Measurements from ENCODE around the gene ARHGEF7.
"Not testable (repeated sequence)": the region's sequence is repeated elsewhere in the genome, so short reads cannot be mapped to it uniquely, and the experiment has no call there.

ARHGEF7 gene

DNA sequence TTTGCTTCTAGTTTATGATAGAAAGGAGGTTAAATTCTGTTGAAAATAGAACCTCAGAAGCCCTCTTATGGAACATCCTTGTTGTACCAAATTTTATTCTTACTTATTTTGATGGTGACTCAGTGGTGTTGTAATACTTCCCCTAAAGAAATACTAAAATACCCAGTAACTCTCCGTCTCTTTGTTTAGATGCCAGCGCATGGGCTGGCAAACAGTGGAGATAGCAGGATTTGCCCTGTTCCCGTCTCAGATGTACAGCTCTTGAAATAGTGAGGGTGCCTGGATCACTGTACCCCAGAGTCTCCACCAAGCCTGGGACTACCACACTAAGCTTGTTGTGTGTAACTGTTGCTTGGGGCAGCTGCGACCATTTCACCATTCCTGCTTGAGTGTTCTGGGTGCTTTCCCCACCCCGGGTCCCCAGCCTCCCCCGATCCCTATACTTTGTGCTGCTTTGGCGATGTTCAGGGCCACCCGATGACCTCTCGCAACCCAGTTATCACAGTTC is 138.3 kb downstream of the ARHGEF7 start:
- DNase-seq (ENCODE audit: low spot score), result no peak

DNA sequence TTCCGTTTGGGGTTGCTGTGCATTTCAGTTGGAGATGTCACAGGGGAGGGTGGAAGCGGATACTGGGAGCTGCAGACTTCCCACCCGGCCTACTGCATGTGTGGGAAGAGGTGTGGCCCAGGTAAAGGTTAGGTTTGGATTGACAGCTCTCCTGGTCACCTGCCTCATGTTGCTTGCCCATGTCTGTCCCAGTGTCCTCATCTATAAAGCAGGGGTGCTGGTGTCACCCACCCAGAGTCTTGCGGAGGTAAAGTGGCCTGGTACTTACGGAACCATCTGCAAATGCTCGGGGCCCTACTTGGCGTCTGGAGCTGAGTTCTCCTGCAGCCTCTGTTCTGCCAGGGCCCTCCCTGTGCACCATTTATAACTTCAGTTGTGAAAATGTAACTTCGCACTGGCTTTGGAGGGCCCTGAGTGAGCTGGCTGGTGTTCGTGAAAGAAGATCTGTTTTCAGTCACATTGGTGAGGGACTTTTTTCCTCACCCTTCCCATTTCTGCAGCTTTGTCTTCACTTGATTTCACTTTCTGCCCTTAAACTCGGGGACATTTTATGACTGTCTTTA is 140.2 kb downstream of the ARHGEF7 start:
- DNase-seq (ENCODE audit: low spot score), result no peak

DNA sequence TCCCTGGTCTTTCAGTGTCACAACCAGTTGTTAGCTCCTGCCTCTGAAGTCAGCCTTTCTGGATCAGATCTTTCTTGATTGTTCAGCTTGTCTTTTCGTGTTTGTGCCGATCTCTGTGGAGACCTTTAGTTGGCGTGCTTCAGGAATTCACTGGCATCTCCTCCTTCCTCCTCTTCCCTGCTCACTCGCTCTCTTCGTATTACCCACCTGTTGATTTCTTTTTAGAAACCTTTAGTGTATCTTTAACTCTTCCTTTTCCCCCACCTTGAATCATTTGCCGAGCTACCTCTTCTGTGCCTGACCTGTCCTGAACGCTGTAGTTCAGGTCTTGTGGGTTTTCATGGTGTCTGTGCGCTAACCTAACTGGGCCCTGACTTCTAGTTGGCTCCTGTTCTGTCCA is 141.3 kb downstream of the ARHGEF7 start:
- DNase-seq (ENCODE audit: low spot score), result no peak

DNA sequence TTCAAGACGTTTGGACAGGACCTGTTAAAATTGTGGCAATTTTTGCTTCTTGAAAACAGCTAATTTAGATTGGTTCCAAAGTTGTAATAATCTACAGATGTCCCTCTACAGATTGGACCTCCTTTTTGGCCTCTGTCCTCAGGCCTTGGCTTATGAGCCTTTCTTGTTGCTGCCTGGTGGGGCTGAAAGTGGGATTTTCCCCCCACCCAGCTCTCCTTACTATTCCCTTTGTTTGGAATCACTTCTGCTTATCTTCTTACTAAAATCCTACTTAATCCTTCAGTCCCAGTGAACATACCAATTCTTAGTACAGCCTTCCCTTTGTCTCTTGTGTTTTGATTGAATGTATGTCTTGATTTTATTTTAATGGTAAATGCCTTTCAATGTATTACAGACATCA is 141.8 kb downstream of the ARHGEF7 start:
- no peak for DNase-seq (ENCODE audit: low spot score)

- not testable (repeated sequence) for DNase-seq (ENCODE audit: low spot score)
Observed at GRCh38 chr13:111257899-111258298, 142.8 kb downstream of the ARHGEF7 start.

DNA sequence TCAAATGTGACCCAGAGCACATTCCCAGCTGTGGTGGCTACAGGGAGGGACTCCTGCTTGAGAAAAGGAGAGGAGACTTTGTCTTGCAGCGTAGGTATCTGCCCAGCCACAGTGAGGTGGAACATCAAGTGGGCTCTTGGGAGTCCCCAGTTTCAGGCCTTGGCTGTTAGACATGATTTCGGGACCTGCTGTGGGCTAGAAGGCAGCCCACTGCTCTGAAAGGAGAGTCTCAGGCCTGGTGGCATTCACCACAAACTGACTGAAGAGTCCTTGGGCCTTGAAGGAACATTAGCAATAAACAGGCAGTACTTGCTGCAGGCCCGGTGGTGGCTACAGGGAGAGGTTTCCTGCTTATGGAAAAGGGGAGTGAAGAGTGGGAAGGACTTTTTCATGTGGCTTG is 143.5 kb downstream of the ARHGEF7 start:
- DNase-seq (ENCODE audit: low spot score), result no peak

DNA sequence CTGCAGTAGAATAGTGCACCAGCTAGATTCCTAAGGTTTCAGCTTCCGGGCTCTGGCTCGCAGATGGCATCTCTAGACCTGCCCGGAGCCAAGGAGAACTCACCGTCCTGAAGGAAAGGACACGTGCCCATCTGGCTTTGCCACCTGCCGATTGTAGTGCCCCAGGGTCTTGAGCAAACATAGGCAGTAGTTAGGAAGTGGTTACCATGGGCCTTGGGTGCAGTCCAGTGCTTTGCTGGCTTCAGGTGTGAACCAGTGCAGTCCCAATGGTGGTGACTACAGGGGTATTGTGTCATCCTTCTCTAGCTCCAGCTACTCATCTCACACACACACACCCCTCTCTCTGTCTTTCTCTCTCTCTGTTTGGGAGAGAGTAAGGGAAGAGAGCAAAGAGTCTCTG is 143.9 kb downstream of the ARHGEF7 start:
- DNase-seq (ENCODE audit: low spot score), result no peak

GRCh38 chr13:111261326-111261725 is 146.2 kb downstream of the ARHGEF7 start:
- DNase-seq (ENCODE audit: low spot score), result no peak

DNA sequence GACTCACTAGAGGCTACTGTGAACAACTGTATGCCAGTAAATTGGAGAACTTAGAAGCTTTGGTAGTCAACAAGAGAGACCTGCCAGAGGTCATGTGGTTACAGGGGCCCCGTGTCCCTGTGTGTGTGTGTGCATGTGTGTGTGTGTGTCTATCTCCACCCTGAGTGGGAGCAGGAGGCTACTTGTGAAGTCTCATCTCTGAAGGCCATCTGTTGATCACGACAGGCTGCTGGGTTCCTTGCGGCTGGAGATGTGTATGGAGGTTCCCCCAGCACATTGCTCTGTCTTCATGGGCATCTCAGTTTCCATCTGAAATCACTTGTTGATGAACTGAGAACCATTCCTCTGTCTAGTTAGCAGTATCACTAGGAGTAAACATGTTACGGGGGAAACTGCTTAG is 147.2 kb downstream of the ARHGEF7 start:
- DNase-seq (ENCODE audit: low spot score), result no peak

DNA sequence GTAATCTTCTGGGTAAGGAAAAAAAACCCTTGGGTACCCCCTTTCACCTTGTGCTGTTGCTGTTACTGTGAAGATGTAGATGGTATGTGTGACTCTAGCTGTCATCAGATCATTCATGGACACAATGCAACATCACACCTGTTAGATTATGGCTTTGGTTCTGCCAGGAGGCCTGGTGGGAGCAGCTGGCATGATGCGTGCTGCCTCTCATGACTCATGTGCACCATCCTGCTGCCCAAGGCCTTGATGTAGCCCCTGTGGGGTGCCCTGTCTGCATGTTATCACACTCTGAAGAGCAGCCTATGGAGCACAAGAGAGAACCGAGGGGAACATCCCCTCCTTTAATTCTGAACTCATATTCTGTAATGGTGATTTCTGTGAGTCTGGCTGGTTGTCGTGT is 147.6 kb downstream of the ARHGEF7 start:
- DNase-seq (ENCODE audit: low spot score), result no peak

DNA sequence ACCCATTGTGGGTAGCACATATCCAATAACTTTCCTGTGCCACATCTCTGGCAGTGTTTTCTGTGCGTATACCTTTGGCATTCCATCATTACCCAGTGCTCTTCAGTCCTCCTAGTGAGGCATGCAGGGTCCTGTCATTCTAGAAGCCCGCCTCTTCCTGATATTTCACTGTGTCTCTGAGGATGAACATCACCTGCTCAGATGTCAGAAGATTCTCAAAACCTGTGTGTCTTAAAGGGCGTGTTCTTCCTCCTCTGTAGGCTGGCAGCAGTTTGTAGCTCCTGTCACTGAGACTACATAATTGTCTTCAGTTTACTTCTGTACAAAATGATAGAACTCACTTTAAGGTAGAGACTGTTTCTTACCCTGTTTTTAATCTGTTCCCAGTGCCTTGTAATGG is 148.5 kb downstream of the ARHGEF7 start:
- DNase-seq (ENCODE audit: low spot score), result no peak

- DNase-seq (ENCODE audit: low spot score), result no peak
Observed at GRCh38 chr13:111265006-111265700, 150.0 kb downstream of the ARHGEF7 start.

DNA sequence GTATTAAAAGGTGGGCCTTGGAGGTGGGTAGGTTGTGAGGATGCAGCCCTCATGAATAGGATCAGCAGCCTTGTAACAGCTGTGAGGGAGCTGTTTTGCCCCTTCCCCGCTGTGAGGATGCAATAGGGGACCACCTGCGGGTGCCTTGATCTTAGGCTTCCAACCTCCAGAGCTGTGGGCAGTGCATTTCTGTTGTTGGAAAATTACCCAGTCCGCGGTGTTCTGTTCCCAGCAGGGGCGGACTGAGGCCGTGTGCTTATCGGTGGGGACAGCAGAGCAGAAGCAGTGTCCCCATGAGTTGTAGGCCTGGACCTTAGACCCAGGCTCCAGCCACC is 150.6 kb downstream of the ARHGEF7 start:
- DNase-seq (ENCODE audit: low spot score), result no peak

- DNase-seq (ENCODE audit: low spot score), result no peak
Observed at GRCh38 chr13:111267205-111267604, 152.1 kb downstream of the ARHGEF7 start.

DNA sequence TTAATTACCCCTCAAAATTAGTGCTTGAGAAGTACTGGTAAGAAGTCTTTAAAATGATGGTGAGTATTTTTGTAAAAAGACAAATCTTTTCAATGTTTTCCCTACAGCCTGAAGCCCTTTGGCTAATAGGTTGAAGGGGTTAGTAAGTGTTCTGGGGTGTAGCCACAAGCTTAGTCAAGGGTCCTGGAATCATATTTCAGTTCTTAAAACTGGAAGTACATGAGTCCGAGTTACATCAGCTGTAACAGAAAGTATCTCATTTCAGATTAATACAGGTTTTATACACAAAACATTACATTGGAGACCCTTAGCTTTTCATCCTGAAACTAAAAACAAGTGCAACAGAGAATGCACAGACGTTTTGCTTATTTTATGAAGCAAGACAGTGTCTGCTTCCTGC is 152.7 kb downstream of the ARHGEF7 start:
- DNase-seq (ENCODE audit: low spot score), result no peak

GRCh38 chr13:111269508-111269907 is 154.4 kb downstream of the ARHGEF7 start:
- no peak for DNase-seq (ENCODE audit: low spot score)

DNA sequence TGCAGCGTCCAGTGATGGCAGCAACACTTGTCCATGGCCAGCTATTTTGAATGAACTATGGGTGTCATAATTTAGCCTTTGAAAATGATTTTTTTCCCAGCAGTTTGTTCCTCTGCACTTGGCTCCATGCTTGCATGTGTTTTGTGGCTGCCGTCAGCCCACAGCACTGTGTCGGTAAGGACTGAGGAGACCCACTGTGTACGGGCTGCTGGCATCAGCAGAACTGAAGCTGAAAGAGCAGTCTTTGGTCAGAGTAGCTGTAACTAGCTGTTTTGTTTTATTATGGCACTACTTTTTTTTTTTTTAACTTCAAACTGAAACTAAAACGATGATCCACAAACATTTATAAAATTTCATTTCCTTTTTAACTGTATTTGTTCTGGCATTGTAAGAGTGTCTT is 155.0 kb downstream of the ARHGEF7 start:
- DNase-seq (ENCODE audit: low spot score), result peak; percentile 38

- no peak for DNase-seq (ENCODE audit: low spot score)
Observed at GRCh38 chr13:111270765-111271698, 155.9 kb downstream of the ARHGEF7 start.

GRCh38 chr13:111272117-111272516 is 157.0 kb downstream of the ARHGEF7 start:
- no peak for DNase-seq (ENCODE audit: low spot score)

- DNase-seq (ENCODE audit: low spot score), result no peak
Observed at GRCh38 chr13:111275382-111275781, 160.3 kb downstream of the ARHGEF7 start.

- no peak for DNase-seq (ENCODE audit: low spot score)
Observed at GRCh38 chr13:111275995-111276618, 161.0 kb downstream of the ARHGEF7 start.

DNA sequence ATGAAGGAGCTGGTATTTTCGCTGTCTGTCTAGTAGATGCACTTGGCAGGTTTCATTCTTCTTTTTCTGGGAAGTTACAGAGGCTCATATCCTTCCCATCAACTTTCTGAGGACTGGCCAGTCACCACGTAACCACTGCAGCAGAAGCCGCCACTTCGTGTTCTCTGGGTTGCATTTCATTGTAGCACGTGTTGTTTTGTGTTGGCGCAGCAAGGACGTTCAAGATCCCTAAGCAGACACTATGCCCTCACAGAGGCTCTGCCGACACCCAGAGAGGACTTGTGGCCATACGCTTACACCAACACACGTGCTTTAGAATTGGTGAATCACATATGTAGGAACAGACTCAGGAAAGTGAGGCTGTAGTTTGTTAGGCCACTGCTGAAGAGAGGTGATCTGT is 163.1 kb downstream of the ARHGEF7 start:
- no peak for DNase-seq (ENCODE audit: low spot score)

Data from pons (tissue), 1 donor.